PC-9 (cell line): Measurements from ENCODE around the gene HMGB1. TPM values are rescaled to one million over a fixed set of nuclear protein-coding genes. Genes with fewer than 3 reads are reported as not detected.

Experiments used
- BruUV-seq: library from RNA; stranded (reverse); fragments of 400-500 nt; replicated peaks from 2 replicates; lab custom pipeline; 2021; lab: Mats Ljungman, UMichigan
- CTCF ChIA-PET: fragments of 300-600 bp; sonication (Branson Sonifier 250); formaldehyde crosslinking; loops from one replicate; lab custom pipeline; 2022; ENCODE audit warnings: antibody characterized with exemption; lab: Charles Lee
- POLR2A ChIA-PET: fragments of 300-600 bp; sonication (Branson Sonifier 250); formaldehyde crosslinking; loops from one replicate; lab custom pipeline; 2022; ENCODE audit warnings: antibody characterized with exemption; ENCODE audit not compliant: unreplicated experiment; lab: Charles Lee
- DNase-seq, 2 experiments: peaks; one replicate each; pipeline versions ENCODE4 v3.0.0 to v3.0.0-alpha.2; 2015 to 2022; ENCODE audit warnings: mixed read lengths in 1 of 2
- H2AFZ ChIP-seq: fragments of 200-600 bp; sonication (generic); 2 replicates; pipeline ENCODE4 v1.8.1; 2017; ENCODE audit warnings: antibody characterized with exemption
- H3F3A ChIP-seq: fragments of 200-600 bp; sonication (generic); 2 replicates; pipeline ENCODE4 v1.8.1; 2017; ENCODE audit warnings: antibody characterized with exemption, mild to moderate bottlenecking, low read depth; ENCODE audit not compliant: insufficient read depth
- H3K27ac ChIP-seq: fragments of 200-600 bp; sonication (generic); 2 replicates; pipeline ENCODE4 v1.6.1; 2016; ENCODE audit warnings: mixed run types
- H3K27me3 ChIP-seq: fragments of 200-600 bp; sonication (generic); 2 replicates; pipeline ENCODE4 v1.6.1; 2016; ENCODE audit warnings: low read depth, mixed run types; ENCODE audit not compliant: insufficient read depth
- H3K36me3 ChIP-seq: fragments of 200-600 bp; sonication (generic); 2 replicates; pipeline ENCODE4 v1.6.1; 2016; ENCODE audit warnings: low read depth, mixed run types
- H3K4me1 ChIP-seq: fragments of 200-600 bp; sonication (generic); replicated peaks from 2 replicates; pipeline ENCODE4 v1.6.1; 2016; ENCODE audit warnings: mixed run types; ENCODE audit not compliant: insufficient read depth
- H3K4me2 ChIP-seq: fragments of 200-600 bp; sonication (generic); 2 replicates; pipeline ENCODE4 v1.6.1; 2017; ENCODE audit warnings: mixed run types
- H3K4me3 ChIP-seq: fragments of 200-600 bp; sonication (generic); 2 replicates; pipeline ENCODE4 v1.6.1; 2016; ENCODE audit warnings: mixed run types
- H3K79me2 ChIP-seq: fragments of 200-600 bp; sonication (generic); 2 replicates; pipeline ENCODE4 v1.6.1; 2017; ENCODE audit warnings: low read depth, mixed run types
- H3K9me2 ChIP-seq: fragments of 200-600 bp; sonication (generic); 2 replicates; pipeline ENCODE4 v1.8.1; 2017; ENCODE audit warnings: mild to moderate bottlenecking; ENCODE audit not compliant: insufficient read depth
- H3K9me3 ChIP-seq: fragments of 200-600 bp; sonication (generic); 2 replicates; pipeline ENCODE4 v1.8.1; 2016; ENCODE audit warnings: low read depth; ENCODE audit not compliant: insufficient read depth
- H4K20me1 ChIP-seq: fragments of 200-600 bp; sonication (generic); 2 replicates; pipeline ENCODE4 v1.8.1; 2017; ENCODE audit not compliant: insufficient read depth
- EZH2 ChIP-seq: fragments of 200-600 bp; sonication (generic); IDR thresholded peaks from 2 replicates; pipeline ENCODE4 v1.8.0; 2017; ENCODE audit warnings: antibody characterized with exemption, low read depth
- intact Hi-C: fragments of 100-400 bp; cut with micrococcal nuclease; formaldehyde crosslinking; loops from one replicate; pipeline ENCODE4 v1.10.0; 2022; ENCODE audit not compliant: unreplicated experiment
- total RNA-seq: library from RNA; stranded (reverse); gene quantifications from 2 replicates; pipeline ENCODE4 v1.2.3, GENCODE V29; 2021
- TF ChIP-seq, protein P1 (sequence below): fragments of 200-600 bp; sonication (generic); conservative IDR thresholded peaks from 2 replicates; pipeline ENCODE4 v1.6.1; 2017; ENCODE audit warnings: mixed run types, antibody characterized with exemption, mild to moderate bottlenecking, moderate library complexity

The HMGB1 gene
- total RNA-seq, 1 experiment from 2014 or later = 313 TPM

DNA sequence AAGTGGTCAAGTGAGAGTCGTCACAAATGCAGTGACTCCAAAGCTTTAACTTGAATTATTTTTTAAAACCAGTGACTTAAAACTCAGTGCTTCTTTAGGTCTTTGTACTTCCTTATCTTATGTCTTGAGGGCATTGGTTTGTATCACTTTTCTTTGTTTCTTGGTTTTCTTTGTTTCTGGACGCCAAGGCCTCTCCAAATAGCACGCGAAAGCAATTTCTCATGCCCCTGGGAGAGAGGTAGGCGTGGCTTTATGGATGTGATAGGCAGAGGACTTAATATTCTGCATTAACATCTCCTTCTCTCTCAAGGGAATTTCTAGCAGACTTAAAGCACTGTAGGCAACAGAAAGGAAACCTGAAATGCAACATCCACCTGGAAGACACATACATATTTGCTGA lies 22.8 kb downstream of the HMGB1 start:
- no peaks in the 10 kb centered on the region for H3K36me3 ChIP-seq
- no peak overlapping the region for H3K27ac ChIP-seq
- TF ChIP-seq, protein P1, sequence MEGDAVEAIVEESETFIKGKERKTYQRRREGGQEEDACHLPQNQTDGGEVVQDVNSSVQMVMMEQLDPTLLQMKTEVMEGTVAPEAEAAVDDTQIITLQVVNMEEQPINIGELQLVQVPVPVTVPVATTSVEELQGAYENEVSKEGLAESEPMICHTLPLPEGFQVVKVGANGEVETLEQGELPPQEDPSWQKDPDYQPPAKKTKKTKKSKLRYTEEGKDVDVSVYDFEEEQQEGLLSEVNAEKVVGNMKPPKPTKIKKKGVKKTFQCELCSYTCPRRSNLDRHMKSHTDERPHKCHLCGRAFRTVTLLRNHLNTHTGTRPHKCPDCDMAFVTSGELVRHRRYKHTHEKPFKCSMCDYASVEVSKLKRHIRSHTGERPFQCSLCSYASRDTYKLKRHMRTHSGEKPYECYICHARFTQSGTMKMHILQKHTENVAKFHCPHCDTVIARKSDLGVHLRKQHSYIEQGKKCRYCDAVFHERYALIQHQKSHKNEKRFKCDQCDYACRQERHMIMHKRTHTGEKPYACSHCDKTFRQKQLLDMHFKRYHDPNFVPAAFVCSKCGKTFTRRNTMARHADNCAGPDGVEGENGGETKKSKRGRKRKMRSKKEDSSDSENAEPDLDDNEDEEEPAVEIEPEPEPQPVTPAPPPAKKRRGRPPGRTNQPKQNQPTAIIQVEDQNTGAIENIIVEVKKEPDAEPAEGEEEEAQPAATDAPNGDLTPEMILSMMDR = no peak
- no peak for TF ChIP-seq EZH2
- H4K20me1 ChIP-seq = no peaks in the 10 kb centered on the region
- H3K9me3 ChIP-seq = no peaks in the 10 kb centered on the region
- H3F3A ChIP-seq = no peaks in the 10 kb centered on the region
- CTCF ChIA-PET = no interaction called here
- no peak overlapping the region for H3K4me3 ChIP-seq
- no peaks in the 10 kb centered on the region for H3K79me2 ChIP-seq
- no TSS peak for BruUV-seq
- no peaks in the 10 kb centered on the region for H3K4me1 ChIP-seq
- no peak overlapping the region for H3K4me2 ChIP-seq
- no peaks in the 10 kb centered on the region for H3K9me2 ChIP-seq
- intact Hi-C loops = no loop called here
- no peak overlapping the region for H2AFZ ChIP-seq
- H3K27me3 ChIP-seq = no peaks in the 10 kb centered on the region
- no peak for DNase-seq
- POLR2A ChIA-PET = no interaction called here

DNA sequence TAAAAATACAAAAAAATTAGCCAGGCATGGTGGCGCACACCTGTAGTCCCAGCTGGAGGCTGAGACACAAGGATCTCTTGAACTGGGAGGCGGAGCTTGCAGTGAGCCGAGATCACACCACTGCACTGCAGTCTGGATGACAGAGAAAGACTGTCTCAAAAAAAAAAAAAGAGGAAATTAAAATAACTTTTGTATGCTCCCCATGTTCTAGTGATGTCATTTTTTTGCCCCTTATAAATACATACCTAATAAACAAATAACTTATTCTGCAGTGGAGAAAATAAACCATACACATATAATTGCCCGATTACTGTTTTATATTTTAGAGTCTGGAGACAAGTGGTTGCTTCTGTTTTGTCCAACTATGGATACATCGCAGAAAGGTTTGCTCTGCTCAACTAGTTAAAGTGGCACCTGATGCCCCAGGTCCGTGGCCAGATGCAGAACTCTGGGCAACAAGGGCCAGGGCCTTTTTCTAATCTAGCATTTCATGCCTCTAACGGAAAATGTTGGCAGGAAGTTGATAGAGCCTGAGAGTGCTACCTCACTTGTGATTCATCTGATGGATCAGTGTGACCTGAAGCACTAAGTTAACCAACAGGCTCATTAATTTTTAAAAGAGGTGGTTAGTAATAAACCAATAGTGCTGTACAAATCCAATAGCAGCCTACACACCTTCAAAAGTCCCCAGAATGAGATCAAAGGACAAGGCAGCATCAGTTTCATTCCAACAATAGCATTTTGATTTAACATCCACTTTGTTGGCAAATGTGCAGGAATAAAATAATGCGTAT lies 24.6 kb downstream of the HMGB1 start:
- Histone ChIP-seq H4K20me1 (no peaks in the 10 kb centered on the region), H3K36me3 (no peaks in the 10 kb centered on the region), H3K4me1 (no peaks in the 10 kb centered on the region), H3K4me2 (no peak overlapping the region), H3K27me3 (no peaks in the 10 kb centered on the region), H3K27ac (no peak overlapping the region), H3F3A (no peaks in the 10 kb centered on the region), H3K79me2 (no peaks in the 10 kb centered on the region), H2AFZ (no peak overlapping the region), H3K9me3 (no peaks in the 10 kb centered on the region), H3K9me2 (no peaks in the 10 kb centered on the region), H3K4me3 (no peak overlapping the region)
- ChIA-PET POLR2A (interaction anchor here (0.7 kb wide), 1 partner anchor 170 kb away, joined by 4 read pairs; no protein-coding TSS in a partner anchor), CTCF (no interaction called here)
- no TSS peak for BruUV-seq
- TF ChIP-seq EZH2 = no peak
- TF ChIP-seq, protein P1 = no peak
- no peak for DNase-seq
- intact Hi-C loops = no loop called here

DNA sequence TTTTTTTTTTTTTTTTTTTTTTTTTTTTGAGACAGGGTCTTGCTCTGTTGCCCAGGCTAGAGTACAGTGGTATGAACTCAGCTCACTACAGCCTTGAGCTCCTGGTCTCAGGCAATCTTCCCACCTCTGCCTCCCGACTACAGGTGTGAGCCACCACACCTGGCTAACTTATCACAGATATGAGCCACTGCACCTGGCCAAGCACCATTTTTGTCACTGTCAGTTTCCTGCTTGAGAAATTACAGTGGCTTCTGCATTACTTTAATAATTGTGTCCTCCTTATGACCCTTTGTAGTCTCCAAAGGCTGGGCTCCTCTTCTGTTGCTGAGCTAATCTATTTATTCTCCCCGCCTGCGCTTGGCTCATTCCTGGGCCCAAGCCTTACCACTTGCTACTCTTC lies 27.4 kb downstream of the HMGB1 start:
- no peaks in the 10 kb centered on the region for H3K9me3 ChIP-seq
- no peak overlapping the region for H3K27ac ChIP-seq
- H3K4me3 ChIP-seq = no peak overlapping the region
- H3K36me3 ChIP-seq = no peaks in the 10 kb centered on the region
- BruUV-seq = no TSS peak
- intact Hi-C loops = no loop called here
- TF ChIP-seq EZH2 = no peak
- TF ChIP-seq, protein P1 = no peak
- no peaks in the 10 kb centered on the region for H3K9me2 ChIP-seq
- H3K4me1 ChIP-seq = no peaks in the 10 kb centered on the region
- no peak for DNase-seq
- POLR2A ChIA-PET = interaction anchor here (0.6 kb wide), 1 partner anchor 179 kb away, joined by 33 read pairs; no protein-coding TSS in a partner anchor
- H3K27me3 ChIP-seq = no peaks in the 10 kb centered on the region
- H4K20me1 ChIP-seq = no peaks in the 10 kb centered on the region
- H3F3A ChIP-seq = no peaks in the 10 kb centered on the region
- H3K4me2 ChIP-seq = no peak overlapping the region
- CTCF ChIA-PET = interaction anchor here (0.7 kb wide), 1 partner anchor 51 kb away, joined by 6 read pairs; no protein-coding TSS in a partner anchor
- H2AFZ ChIP-seq = no peak overlapping the region
- no peaks in the 10 kb centered on the region for H3K79me2 ChIP-seq
